GM12878 (cell line): ENCODE measurements around the gene LSAMP.

ENCODE experiments used
- HDAC6 ChIP-seq: fragments of 200-600 bp; sonication (generic); IDR thresholded peaks from one replicate; pipeline ENCODE4 v1.8.0; 2017; ENCODE audit warnings: antibody characterized with exemption; ENCODE audit not compliant: unreplicated experiment
- JUND ChIP-seq: IDR thresholded peaks from 2 replicates; pipeline ENCODE4 v1.6.1; 2012; ENCODE audit warnings: low read depth, mild to moderate bottlenecking, low read length, improper control_type of control experiment, moderate library complexity
- NFYA ChIP-seq: IDR thresholded peaks from 2 replicates; pipeline ENCODE4 v1.6.1; 2011; ENCODE audit warnings: low read depth, mild to moderate bottlenecking, low read length, improper control_type of control experiment, borderline replicate concordance
- POLR2A ChIP-seq: IDR thresholded peaks from 2 replicates; pipeline ENCODE4 v1.6.1; 2011; ENCODE audit warnings: low read depth, mild to moderate bottlenecking, low read length
- SUZ12 ChIP-seq: fragments of 200-600 bp; sonication (generic); IDR thresholded peaks from one replicate; pipeline ENCODE4 v1.6.1; 2018; ENCODE audit warnings: antibody characterized with exemption, mild to moderate bottlenecking; ENCODE audit not compliant: unreplicated experiment
- TAF1 ChIP-seq: IDR thresholded peaks from 2 replicates; pipeline ENCODE4 v1.6.1; 2011; ENCODE audit warnings: mild to moderate bottlenecking, low read depth, low read length, borderline replicate concordance
- USF1 ChIP-seq: IDR thresholded peaks from 2 replicates; pipeline ENCODE4 v1.6.1; 2011; ENCODE audit warnings: borderline replicate concordance, low read depth, mild to moderate bottlenecking, moderate library complexity, mixed read lengths, low read length; ENCODE audit not compliant: insufficient read depth; ENCODE audit errors: extremely low read length
- USF2 ChIP-seq: IDR thresholded peaks from 2 replicates; pipeline ENCODE4 v1.6.1; 2011; ENCODE audit warnings: low read depth, low read length, improper control_type of control experiment, borderline replicate concordance
- ZNF622 ChIP-seq: fragments of 450-650 bp; IDR thresholded peaks from 2 replicates; pipeline ENCODE4 v1.6.1; 2017; ENCODE audit warnings: mild to moderate bottlenecking, inconsistent platforms
- TF ChIP-seq, protein P1 (sequence below): IDR thresholded peaks from 2 replicates; pipeline ENCODE4 v1.6.1; 2012; ENCODE audit warnings: low read length, inconsistent platforms

DNA sequence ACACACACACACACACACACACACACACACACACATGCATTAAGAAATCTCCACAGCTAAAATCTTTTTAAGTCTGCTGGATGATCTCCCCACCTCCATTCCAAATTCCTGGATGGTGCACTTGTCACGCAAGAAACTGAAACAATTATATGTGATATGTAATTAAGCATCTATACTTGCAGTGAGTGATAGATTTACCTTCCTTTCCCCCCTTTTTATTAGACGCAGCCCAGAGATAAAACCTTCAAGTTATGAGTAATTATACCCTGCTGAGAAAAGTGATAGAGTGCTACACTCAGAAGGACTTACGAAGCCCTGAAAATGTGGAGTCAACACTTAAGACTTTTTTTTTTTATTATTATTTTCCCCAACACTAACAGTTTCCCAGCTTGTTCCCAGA lies 255.2 kb downstream of the LSAMP start:
- TF ChIP-seq TAF1, result no peak
- TF ChIP-seq NFYA, result no peak
- no peak for TF ChIP-seq POLR2A
- no peak for TF ChIP-seq SUZ12
- TF ChIP-seq, protein P1, sequence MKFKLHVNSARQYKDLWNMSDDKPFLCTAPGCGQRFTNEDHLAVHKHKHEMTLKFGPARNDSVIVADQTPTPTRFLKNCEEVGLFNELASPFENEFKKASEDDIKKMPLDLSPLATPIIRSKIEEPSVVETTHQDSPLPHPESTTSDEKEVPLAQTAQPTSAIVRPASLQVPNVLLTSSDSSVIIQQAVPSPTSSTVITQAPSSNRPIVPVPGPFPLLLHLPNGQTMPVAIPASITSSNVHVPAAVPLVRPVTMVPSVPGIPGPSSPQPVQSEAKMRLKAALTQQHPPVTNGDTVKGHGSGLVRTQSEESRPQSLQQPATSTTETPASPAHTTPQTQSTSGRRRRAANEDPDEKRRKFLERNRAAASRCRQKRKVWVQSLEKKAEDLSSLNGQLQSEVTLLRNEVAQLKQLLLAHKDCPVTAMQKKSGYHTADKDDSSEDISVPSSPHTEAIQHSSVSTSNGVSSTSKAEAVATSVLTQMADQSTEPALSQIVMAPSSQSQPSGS, result no peak
- TF ChIP-seq HDAC6, result no peak
- no peak for TF ChIP-seq USF2
- TF ChIP-seq JUND, result no peak
- TF ChIP-seq ZNF622, result no peak
- TF ChIP-seq USF1, result no peak
